Measurements from ENCODE around the gene MARK3. TPM values are rescaled to one million over a fixed set of nuclear protein-coding genes. Genes with fewer than 3 reads are reported as not detected.

Gene MARK3
- total RNA-seq, 1 experiment from 2014 or later = 72.5 TPM

DNA sequence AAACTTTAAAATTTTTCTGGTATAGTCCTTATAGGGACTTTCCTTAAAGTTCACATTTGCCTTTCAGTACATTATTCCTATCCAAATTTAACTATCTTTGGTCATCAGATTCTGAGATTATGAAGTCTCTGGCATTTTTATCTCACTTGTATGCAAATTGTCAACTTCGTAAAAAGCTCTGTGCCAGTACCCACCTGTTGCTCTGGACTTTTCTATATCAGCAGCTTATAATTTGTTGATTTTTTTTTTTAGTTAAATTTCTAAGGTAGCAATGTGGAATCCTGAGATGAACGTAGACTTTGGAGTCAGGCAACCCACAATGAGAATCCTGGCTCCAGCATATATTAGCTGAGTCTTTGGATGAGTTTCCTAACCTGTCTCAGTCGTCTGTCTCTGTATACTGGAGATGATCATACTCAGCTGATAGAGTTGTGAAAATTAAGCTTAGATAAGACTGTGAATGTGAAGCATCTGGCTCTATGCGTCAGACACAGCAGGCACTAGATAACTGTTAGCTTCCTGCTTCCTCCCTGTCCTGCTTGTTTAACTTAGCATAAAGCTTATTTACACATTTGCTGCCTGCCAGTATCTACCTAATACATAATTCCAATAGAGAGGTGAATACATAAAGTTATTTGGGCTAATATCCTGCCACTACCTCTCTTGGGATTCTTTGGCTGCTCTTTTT is 59.8 kb downstream of the MARK3 start (continued):
- TF ChIP-seq, protein P1, sequence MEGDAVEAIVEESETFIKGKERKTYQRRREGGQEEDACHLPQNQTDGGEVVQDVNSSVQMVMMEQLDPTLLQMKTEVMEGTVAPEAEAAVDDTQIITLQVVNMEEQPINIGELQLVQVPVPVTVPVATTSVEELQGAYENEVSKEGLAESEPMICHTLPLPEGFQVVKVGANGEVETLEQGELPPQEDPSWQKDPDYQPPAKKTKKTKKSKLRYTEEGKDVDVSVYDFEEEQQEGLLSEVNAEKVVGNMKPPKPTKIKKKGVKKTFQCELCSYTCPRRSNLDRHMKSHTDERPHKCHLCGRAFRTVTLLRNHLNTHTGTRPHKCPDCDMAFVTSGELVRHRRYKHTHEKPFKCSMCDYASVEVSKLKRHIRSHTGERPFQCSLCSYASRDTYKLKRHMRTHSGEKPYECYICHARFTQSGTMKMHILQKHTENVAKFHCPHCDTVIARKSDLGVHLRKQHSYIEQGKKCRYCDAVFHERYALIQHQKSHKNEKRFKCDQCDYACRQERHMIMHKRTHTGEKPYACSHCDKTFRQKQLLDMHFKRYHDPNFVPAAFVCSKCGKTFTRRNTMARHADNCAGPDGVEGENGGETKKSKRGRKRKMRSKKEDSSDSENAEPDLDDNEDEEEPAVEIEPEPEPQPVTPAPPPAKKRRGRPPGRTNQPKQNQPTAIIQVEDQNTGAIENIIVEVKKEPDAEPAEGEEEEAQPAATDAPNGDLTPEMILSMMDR (IDR thresholded peaks at IDR 0.05 in 2 of 3, conservative IDR thresholded peaks at IDR 0.05 in 1 of 3; ENCODE audit: borderline replicate concordance in 1 of 3, insufficient read depth in 1 of 3, low read depth in 2 of 3, low read length in 2 of 3) = no peak

DNA sequence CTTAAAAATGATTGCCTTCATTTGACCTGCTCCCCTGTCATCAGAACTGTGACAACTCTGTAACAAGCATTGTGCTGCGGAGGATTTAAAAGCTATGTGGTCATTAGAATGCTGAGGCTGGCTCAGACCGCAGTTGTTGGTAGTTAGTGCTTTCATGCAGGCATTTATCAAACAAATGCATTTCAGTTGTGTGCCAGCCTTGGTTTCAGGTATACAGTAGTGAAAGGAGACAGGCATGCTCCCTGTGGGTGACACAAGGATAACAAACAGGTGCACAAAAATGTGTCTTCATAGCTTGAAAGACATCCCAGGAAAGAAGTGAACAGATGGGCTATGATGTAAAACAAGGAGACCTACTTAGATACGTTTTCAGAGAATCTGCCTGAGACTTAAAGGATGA is 60.6 kb downstream of the MARK3 start:
- H3K27ac ChIP-seq (ENCODE audit: low read depth, low read length) = no peak overlapping the region
- ATAC-seq = no peak
- no TSS peak for BruUV-seq (replicated peaks)
- H3K4me3 ChIP-seq (replicated peaks in 1 of 2; ENCODE audit: low read depth in 1 of 2, low read length in 2 of 2) = no peak overlapping the region
- H3K36me3 ChIP-seq (ENCODE audit: control insufficient read depth in 1 of 2, insufficient read depth in 2 of 2, low read length in 2 of 2) = no peaks in the 10 kb centered on the region; a peak in 1 of 4 replicates
- no peak overlapping the region for H3K4me2 ChIP-seq (ENCODE audit: low read length)
- peaks cover 12% of the 10 kb centered on the region; the same call in 1 of the 2 replicates for H4K20me1 ChIP-seq (ENCODE audit: insufficient read depth)
- H2AFZ ChIP-seq (ENCODE audit: low read depth, low read length, poor library complexity, severe bottlenecking) = no peak overlapping the region
- POLR2A ChIA-PET = no interaction called here
- peaks cover 79% of the 10 kb centered on the region for H3K79me2 ChIP-seq (ENCODE audit: insufficient read depth, low read length)
- H3K27me3 ChIP-seq (ENCODE audit: insufficient read depth, low read length) = no peaks in the 10 kb centered on the region
- H3K9me3 ChIP-seq (ENCODE audit: control insufficient read depth in 1 of 2, insufficient read depth in 1 of 2, low read depth in 1 of 2, low read length in 2 of 2) = no peaks in the 10 kb centered on the region
- no peaks in the 10 kb centered on the region for H3K9me2 ChIP-seq (ENCODE audit: insufficient read depth)
- intact Hi-C loops (cut with micrococcal nuclease) = no loop called here
- no peak overlapping the region for H3K9ac ChIP-seq (ENCODE audit: low read length)
- no peaks in the 10 kb centered on the region for H3K4me1 ChIP-seq (ENCODE audit: control insufficient read depth in 1 of 2, insufficient read depth in 2 of 2, low read length in 2 of 2)
- CTCF ChIA-PET = no interaction called here
- RAD21 ChIA-PET (ENCODE audit: low non-redundant PET in 1 of 2, low total read pairs in 2 of 2, uncharacterized antibody in 2 of 2, unreplicated experiment in 2 of 2) = no interaction called here
- DNase-seq (ENCODE audit: low read depth, low spot score) = no peak
- no peak for TF ChIP-seq CEBPB (IDR thresholded peaks at IDR 0.05; ENCODE audit: low read depth)
- TF ChIP-seq EGR1 (IDR thresholded peaks at IDR 0.05; ENCODE audit: low read depth) = no peak
- TF ChIP-seq, protein P2, sequence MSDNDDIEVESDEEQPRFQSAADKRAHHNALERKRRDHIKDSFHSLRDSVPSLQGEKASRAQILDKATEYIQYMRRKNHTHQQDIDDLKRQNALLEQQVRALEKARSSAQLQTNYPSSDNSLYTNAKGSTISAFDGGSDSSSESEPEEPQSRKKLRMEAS (IDR thresholded peaks at IDR 0.05) = no peak
- no peak for TF ChIP-seq TCF7L2 (IDR thresholded peaks at IDR 0.05; ENCODE audit: borderline replicate concordance, extremely low read depth, insufficient read depth, insufficient read length)
- no peak for TF ChIP-seq ZNF274 (IDR thresholded peaks at IDR 0.05; ENCODE audit: low read depth, low read length)
- no peak for TF ChIP-seq EZH2 (IDR thresholded peaks at IDR 0.05)
- TF ChIP-seq ZFX (IDR thresholded peaks at IDR 0.05) = no peak
- TF ChIP-seq, protein P3, sequence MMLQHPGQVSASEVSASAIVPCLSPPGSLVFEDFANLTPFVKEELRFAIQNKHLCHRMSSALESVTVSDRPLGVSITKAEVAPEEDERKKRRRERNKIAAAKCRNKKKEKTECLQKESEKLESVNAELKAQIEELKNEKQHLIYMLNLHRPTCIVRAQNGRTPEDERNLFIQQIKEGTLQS (IDR thresholded peaks at IDR 0.05) = no peak
- no peak for TF ChIP-seq RAD21 (IDR thresholded peaks at IDR 0.05; ENCODE audit: low read depth)
- TF ChIP-seq, protein P1 (IDR thresholded peaks at IDR 0.05 in 2 of 3, conservative IDR thresholded peaks at IDR 0.05 in 1 of 3; ENCODE audit: borderline replicate concordance in 1 of 3, insufficient read depth in 1 of 3, low read depth in 2 of 3, low read length in 2 of 3) = no peak
- TF ChIP-seq ZBTB33 (IDR thresholded peaks at IDR 0.05; ENCODE audit: extremely low read depth, insufficient replicate concordance, low read length) = no peak
- no peak for TF ChIP-seq FOSL1 (IDR thresholded peaks at IDR 0.05; ENCODE audit: low read depth)
- TF ChIP-seq, protein P4, sequence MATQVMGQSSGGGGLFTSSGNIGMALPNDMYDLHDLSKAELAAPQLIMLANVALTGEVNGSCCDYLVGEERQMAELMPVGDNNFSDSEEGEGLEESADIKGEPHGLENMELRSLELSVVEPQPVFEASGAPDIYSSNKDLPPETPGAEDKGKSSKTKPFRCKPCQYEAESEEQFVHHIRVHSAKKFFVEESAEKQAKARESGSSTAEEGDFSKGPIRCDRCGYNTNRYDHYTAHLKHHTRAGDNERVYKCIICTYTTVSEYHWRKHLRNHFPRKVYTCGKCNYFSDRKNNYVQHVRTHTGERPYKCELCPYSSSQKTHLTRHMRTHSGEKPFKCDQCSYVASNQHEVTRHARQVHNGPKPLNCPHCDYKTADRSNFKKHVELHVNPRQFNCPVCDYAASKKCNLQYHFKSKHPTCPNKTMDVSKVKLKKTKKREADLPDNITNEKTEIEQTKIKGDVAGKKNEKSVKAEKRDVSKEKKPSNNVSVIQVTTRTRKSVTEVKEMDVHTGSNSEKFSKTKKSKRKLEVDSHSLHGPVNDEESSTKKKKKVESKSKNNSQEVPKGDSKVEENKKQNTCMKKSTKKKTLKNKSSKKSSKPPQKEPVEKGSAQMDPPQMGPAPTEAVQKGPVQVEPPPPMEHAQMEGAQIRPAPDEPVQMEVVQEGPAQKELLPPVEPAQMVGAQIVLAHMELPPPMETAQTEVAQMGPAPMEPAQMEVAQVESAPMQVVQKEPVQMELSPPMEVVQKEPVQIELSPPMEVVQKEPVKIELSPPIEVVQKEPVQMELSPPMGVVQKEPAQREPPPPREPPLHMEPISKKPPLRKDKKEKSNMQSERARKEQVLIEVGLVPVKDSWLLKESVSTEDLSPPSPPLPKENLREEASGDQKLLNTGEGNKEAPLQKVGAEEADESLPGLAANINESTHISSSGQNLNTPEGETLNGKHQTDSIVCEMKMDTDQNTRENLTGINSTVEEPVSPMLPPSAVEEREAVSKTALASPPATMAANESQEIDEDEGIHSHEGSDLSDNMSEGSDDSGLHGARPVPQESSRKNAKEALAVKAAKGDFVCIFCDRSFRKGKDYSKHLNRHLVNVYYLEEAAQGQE (IDR thresholded peaks at IDR 0.05; ENCODE audit: low read depth) = no peak
